UCSD-AML1 (cell line): ENCODE measurements around the gene PAH.

Experiments used
- DNase-seq: peaks from one replicate; lab custom pipeline; 2025; ENCODE audit not compliant: unreplicated experiment; lab: John Stamatoyannopoulos, UW

The PAH gene

GRCh38 chr12:102917026-102917787 is at the start of gene PAH:
PAH (minus strand) TSS chr12:102917244; CDS start chr12:102917130, 114 bp downstream.
- no peak for DNase-seq

- DNase-seq, result no peak
Observed at GRCh38 chr12:102966200-102966863, 49.3 kb upstream of the PAH start.

GRCh38 chr12:102965281-102966155 is 48.5 kb upstream of the PAH start:
- DNase-seq, result no peak

- DNase-seq, result no peak
Observed at GRCh38 chr12:102964872-102965271, 47.8 kb upstream of the PAH start.

GRCh38 chr12:102963796-102964195 is 46.8 kb upstream of the PAH start:
- DNase-seq, result no peak

GRCh38 chr12:102962986-102963385 is 45.9 kb upstream of the PAH start:
- no peak for DNase-seq

GRCh38 chr12:102962532-102962931 is 45.5 kb upstream of the PAH start:
- DNase-seq, result no peak

- no peak for DNase-seq
Observed at GRCh38 chr12:102961466-102961855, 44.4 kb upstream of the PAH start.

GRCh38 chr12:102960766-102961465 is 43.9 kb upstream of the PAH start:
- DNase-seq, result no peak

GRCh38 chr12:102959391-102959790 is 42.3 kb upstream of the PAH start:
- no peak for DNase-seq

GRCh38 chr12:102958830-102959176 is 41.8 kb upstream of the PAH start:
- DNase-seq, result no peak

- DNase-seq, result no peak
Observed at GRCh38 chr12:102958073-102958829, 41.2 kb upstream of the PAH start.

- DNase-seq, result no peak
Observed at GRCh38 chr12:102957339-102958050, 40.5 kb upstream of the PAH start, which contains the start of gene ASCL1. ASCL1 (plus strand) TSS chr12:102957674; CDS start chr12:102958245, 571 bp downstream.

GRCh38 chr12:102956738-102957327 is 39.8 kb upstream of the PAH start:
- no peak for DNase-seq

GRCh38 chr12:102955926-102956737 is 39.1 kb upstream of the PAH start:
- no peak for DNase-seq

GRCh38 chr12:102954134-102954533 is 37.1 kb upstream of the PAH start:
- no peak for DNase-seq

- no peak for DNase-seq
Observed at GRCh38 chr12:102953221-102953620, 36.2 kb upstream of the PAH start.

GRCh38 chr12:102951841-102952240 is 34.8 kb upstream of the PAH start:
- DNase-seq, result no peak
